Caco-2 (cell line): ENCODE results near the gene KIF6. TPM values are rescaled to one million over a fixed set of nuclear protein-coding genes. Genes with fewer than 3 reads are reported as not detected.

Experiments
- BruUV-seq: library from RNA; stranded (reverse); fragments of 400-500 nt; replicated peaks from 2 replicates; lab custom pipeline; 2021; lab: Mats Ljungman, UMichigan
- CTCF ChIA-PET: fragments of 300-600 bp; sonication (Branson Sonifier 250); formaldehyde crosslinking; loops from one replicate; lab custom pipeline; 2022; ENCODE audit warnings: antibody characterized with exemption; lab: Charles Lee
- POLR2A ChIA-PET: fragments of 300-600 bp; sonication (Branson Sonifier 250); formaldehyde crosslinking; loops from one replicate; lab custom pipeline; 2022; ENCODE audit warnings: antibody characterized with exemption; lab: Charles Lee
- DNase-seq, 2 experiments: peaks; one replicate each; pipeline versions ENCODE4 v3.0.0 to v3.0.0-alpha.2; 2020 to 2022
- H3K27me3 ChIP-seq: replicated peaks from 2 replicates; pipeline ENCODE4 v1.6.0; 2011; ENCODE audit warnings: low read length; ENCODE audit not compliant: control insufficient read depth, insufficient read depth
- H3K36me3 ChIP-seq: 2 replicates; pipeline ENCODE4 v1.5.1; 2011; ENCODE audit warnings: low read length; ENCODE audit not compliant: control insufficient read depth, insufficient read depth
- H3K4me1 ChIP-seq: fragments of 250-450 bp; sonication (Bioruptor Pico); 2 replicates; pipeline ENCODE4 v1.5.1; 2020; ENCODE audit warnings: mild to moderate bottlenecking
- H3K4me3 ChIP-seq: 2 replicates; pipeline ENCODE4 v1.5.1; 2011; ENCODE audit warnings: low read depth, mild to moderate bottlenecking, control low read depth, low read length
- H3K9me3 ChIP-seq: fragments of 250-450 bp; sonication (Bioruptor Pico); 2 replicates; pipeline ENCODE4 v1.5.1; 2020; ENCODE audit warnings: mild to moderate bottlenecking, moderate library complexity
- H3K27ac Mint-ChIP-seq: one replicate; pipeline ENCODE4 v1.8.0; 2022; ENCODE audit warnings: mixed read lengths; ENCODE audit not compliant: unreplicated experiment
- H3K27me3 Mint-ChIP-seq: one replicate; pipeline ENCODE4 v1.8.0; 2022; ENCODE audit warnings: mixed read lengths; ENCODE audit not compliant: insufficient read depth, unreplicated experiment
- H3K36me3 Mint-ChIP-seq: one replicate; pipeline ENCODE4 v1.8.0; 2022; ENCODE audit warnings: mild to moderate bottlenecking, mixed read lengths; ENCODE audit not compliant: insufficient read depth, unreplicated experiment
- H3K4me1 Mint-ChIP-seq: one replicate; pipeline ENCODE4 v1.8.0; 2022; ENCODE audit warnings: low read depth, mixed read lengths; ENCODE audit not compliant: unreplicated experiment
- H3K4me3 Mint-ChIP-seq: one replicate; pipeline ENCODE4 v1.8.0; 2022; ENCODE audit warnings: mild to moderate bottlenecking, moderate library complexity, mixed read lengths; ENCODE audit not compliant: unreplicated experiment
- H3K9me3 Mint-ChIP-seq: one replicate; pipeline ENCODE4 v1.8.0; 2022; ENCODE audit warnings: mixed read lengths; ENCODE audit not compliant: unreplicated experiment
- intact Hi-C: fragments of 100-400 bp; cut with micrococcal nuclease; formaldehyde crosslinking; loops from one replicate; pipeline ENCODE4 v1.10.0; 2022; ENCODE audit not compliant: unreplicated experiment
- total RNA-seq: library from RNA; stranded (reverse); gene quantifications from 2 replicates; pipeline ENCODE4 v1.2.3, GENCODE V29; 2022
- TF ChIP-seq, protein P1 (sequence below), 2 experiments: fragments of 200-600 bp in 1 of 2; IDR thresholded peaks; 1 replicate in 1 of 2; 2 replicates in 1 of 2; pipeline versions ENCODE4 v1.5.1 to v1.8.0; 2011 to 2022; ENCODE audit warnings: antibody characterized with exemption in 1 of 2, control low read depth in 1 of 2, inconsistent platforms in 1 of 2, low read depth in 1 of 2, low read length in 1 of 2, mild to moderate bottlenecking in 1 of 2, moderate library complexity in 1 of 2; ENCODE audit not compliant: insufficient read depth in 1 of 2, severe bottlenecking in 1 of 2, unreplicated experiment in 1 of 2

KIF6 gene
- total RNA-seq, 1 experiment from 2014 or later: not detected

DNA sequence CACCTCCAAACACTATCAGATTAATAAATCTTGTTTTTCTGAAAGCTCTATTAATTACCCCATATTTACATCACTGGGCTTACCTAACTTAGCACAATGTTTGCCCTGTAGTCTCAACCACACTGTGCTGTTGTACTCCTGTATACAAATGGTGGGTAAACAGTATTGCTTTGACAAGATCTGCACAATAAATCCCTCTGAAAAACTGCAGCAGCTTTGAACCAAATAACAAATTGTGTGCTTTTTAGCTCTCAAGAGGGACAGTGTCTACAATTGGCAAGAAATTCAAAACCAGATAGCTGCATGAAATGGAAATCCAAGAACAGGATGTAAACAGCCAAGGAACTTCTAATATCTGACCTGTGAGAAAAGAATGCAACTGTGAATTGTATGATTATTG lies 10.4 kb downstream of the KIF6 start:
- Histone ChIP-seq H3K9me3 (no peaks in the 10 kb centered on the region), H3K36me3 (no peaks in the 10 kb centered on the region), H3K4me1 (no peaks in the 10 kb centered on the region), H3K4me3 (no peak overlapping the region), H3K27me3 (no peaks in the 10 kb centered on the region)
- no peaks in the 10 kb centered on the region for H3K4me1 Mint-ChIP-seq
- BruUV-seq: no TSS peak
- no peaks in the 10 kb centered on the region for H3K9me3 Mint-ChIP-seq
- H3K4me3 Mint-ChIP-seq: no peak overlapping the region
- intact Hi-C loops: no loop called here
- DNase-seq: no peak
- ChIA-PET CTCF (no interaction called here), POLR2A (no interaction called here)
- no peaks in the 10 kb centered on the region for H3K36me3 Mint-ChIP-seq
- H3K27me3 Mint-ChIP-seq: peaks cover 25% of the 10 kb centered on the region
- TF ChIP-seq, protein P1, sequence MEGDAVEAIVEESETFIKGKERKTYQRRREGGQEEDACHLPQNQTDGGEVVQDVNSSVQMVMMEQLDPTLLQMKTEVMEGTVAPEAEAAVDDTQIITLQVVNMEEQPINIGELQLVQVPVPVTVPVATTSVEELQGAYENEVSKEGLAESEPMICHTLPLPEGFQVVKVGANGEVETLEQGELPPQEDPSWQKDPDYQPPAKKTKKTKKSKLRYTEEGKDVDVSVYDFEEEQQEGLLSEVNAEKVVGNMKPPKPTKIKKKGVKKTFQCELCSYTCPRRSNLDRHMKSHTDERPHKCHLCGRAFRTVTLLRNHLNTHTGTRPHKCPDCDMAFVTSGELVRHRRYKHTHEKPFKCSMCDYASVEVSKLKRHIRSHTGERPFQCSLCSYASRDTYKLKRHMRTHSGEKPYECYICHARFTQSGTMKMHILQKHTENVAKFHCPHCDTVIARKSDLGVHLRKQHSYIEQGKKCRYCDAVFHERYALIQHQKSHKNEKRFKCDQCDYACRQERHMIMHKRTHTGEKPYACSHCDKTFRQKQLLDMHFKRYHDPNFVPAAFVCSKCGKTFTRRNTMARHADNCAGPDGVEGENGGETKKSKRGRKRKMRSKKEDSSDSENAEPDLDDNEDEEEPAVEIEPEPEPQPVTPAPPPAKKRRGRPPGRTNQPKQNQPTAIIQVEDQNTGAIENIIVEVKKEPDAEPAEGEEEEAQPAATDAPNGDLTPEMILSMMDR (IDR thresholded peaks at IDR 0.05; ENCODE audit: insufficient read depth in 1 of 2, low read depth in 1 of 2, low read length in 1 of 2, severe bottlenecking in 1 of 2, unreplicated experiment in 1 of 2): no peak
- H3K27ac Mint-ChIP-seq: no peak overlapping the region

DNA sequence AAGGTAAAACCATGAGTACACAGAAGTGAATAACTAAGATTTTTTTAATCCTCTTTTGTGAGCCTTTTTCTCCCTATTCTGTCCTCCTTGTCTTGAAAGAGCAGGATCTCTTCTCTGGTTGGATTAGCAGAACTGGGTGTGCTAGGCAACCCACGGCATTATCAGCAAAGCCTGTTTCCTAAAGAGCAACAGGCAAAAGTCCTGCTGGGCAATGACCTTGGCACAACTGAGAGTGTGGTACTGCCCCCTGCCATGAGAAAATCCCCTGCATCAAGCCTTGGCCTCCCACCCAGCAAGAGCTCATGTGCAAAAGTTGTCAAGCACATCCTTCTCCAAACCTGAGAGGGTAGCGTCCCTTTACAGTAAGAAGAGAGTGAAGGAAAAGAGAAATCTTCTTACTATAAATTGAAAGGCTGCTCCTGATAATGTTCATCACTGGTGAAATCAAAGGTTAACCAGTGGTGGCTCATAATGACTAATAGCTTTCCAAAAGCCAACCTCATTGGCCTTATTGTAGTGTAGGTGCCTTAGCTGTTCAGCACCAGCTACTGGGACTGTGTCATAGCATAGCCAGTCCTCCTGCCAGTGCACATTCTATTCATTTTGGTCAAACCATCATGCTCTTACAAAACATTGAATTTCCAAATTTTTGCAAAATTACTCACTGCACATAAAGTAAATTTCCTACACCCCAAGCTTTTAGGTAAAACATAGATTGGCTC lies 17.1 kb downstream of the KIF6 start:
- H3K9me3 Mint-ChIP-seq: no peaks in the 10 kb centered on the region
- ChIA-PET POLR2A (no interaction called here), CTCF (no interaction called here)
- H3K4me1 Mint-ChIP-seq: no peaks in the 10 kb centered on the region
- H3K4me3 Mint-ChIP-seq: no peak overlapping the region
- TF ChIP-seq, protein P1 (IDR thresholded peaks at IDR 0.05; ENCODE audit: insufficient read depth in 1 of 2, low read depth in 1 of 2, low read length in 1 of 2, severe bottlenecking in 1 of 2, unreplicated experiment in 1 of 2): no peak
- H3K4me3 ChIP-seq: no peak overlapping the region
- BruUV-seq: no TSS peak
- H3K4me1 ChIP-seq: no peaks in the 10 kb centered on the region
- no peaks in the 10 kb centered on the region for H3K36me3 Mint-ChIP-seq
- no peaks in the 10 kb centered on the region for H3K36me3 ChIP-seq
- H3K27me3 Mint-ChIP-seq: peaks cover 19% of the 10 kb centered on the region
- intact Hi-C loops: no loop called here
- no peak overlapping the region for H3K27ac Mint-ChIP-seq
- DNase-seq: no peak
- no peaks in the 10 kb centered on the region for H3K9me3 ChIP-seq
- no peaks in the 10 kb centered on the region for H3K27me3 ChIP-seq

DNA sequence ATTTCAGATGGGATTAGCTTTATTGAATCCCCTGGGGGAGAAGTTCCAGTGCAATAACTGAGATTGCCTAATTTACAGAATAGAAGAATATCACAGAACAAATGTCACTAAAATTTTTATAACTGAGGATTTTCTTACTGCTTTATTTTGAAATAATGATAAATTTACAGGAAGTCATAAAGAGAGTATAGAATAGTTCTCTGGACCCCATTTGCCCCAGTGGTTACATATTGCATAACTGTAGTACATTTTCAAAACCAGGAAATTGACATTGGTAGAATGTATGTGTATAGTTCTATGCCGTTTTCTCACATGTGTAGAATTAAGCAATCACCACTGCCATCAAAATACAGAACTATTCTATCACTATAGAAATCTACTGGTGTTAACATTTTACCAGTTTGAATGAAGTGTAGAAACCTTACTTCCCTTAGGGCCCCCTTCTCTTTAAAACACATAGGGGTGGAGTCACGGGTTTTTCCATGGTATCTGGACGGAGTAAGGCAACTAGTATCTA lies 18.3 kb downstream of the KIF6 start:
- BruUV-seq: no TSS peak
- H3K9me3 Mint-ChIP-seq: no peaks in the 10 kb centered on the region
- Histone ChIP-seq H3K9me3 (no peaks in the 10 kb centered on the region), H3K4me1 (no peaks in the 10 kb centered on the region), H3K4me3 (no peak overlapping the region), H3K27me3 (no peaks in the 10 kb centered on the region), H3K36me3 (no peaks in the 10 kb centered on the region)
- ChIA-PET CTCF (no interaction called here), POLR2A (no interaction called here)
- intact Hi-C loops: no loop called here
- TF ChIP-seq, protein P1 (IDR thresholded peaks at IDR 0.05; ENCODE audit: insufficient read depth in 1 of 2, low read depth in 1 of 2, low read length in 1 of 2, severe bottlenecking in 1 of 2, unreplicated experiment in 1 of 2): no peak
- no peak overlapping the region for H3K27ac Mint-ChIP-seq
- no peaks in the 10 kb centered on the region for H3K4me1 Mint-ChIP-seq
- no peak overlapping the region for H3K4me3 Mint-ChIP-seq
- DNase-seq: no peak
- H3K27me3 Mint-ChIP-seq: peaks cover 16% of the 10 kb centered on the region
- H3K36me3 Mint-ChIP-seq: no peaks in the 10 kb centered on the region
